GM23338 (cell line): ENCODE results near the gene TNS1. TPM values are rescaled to one million over a fixed set of nuclear protein-coding genes. Genes with fewer than 3 reads are reported as not detected.

Experiments
- ATAC-seq: fragments of 200-7000 bp; cut with Tn5 transposase; 3 replicates; pipeline ENCODE4 v1.9.1; 2020
- DNase-seq: peaks from one replicate; pipeline ENCODE4 v3.0.0-alpha.2; 2015; ENCODE audit warnings: low spot score
- H2AFZ ChIP-seq: fragments of 200-600 bp; sonication (generic); 2 replicates; pipeline ENCODE4 v1.8.0; 2016; ENCODE audit warnings: antibody characterized with exemption, mild to moderate bottlenecking, moderate library complexity
- H3F3A ChIP-seq: fragments of 200-600 bp; sonication (generic); replicated peaks from 2 replicates; pipeline ENCODE4 v1.8.0; 2017; ENCODE audit warnings: antibody characterized with exemption, mixed run types, low read depth
- H3K27ac ChIP-seq: fragments of 200-600 bp; sonication (generic); 2 replicates; pipeline ENCODE4 v1.6.1; 2016; ENCODE audit warnings: low read depth
- H3K27me3 ChIP-seq: fragments of 200-600 bp; sonication (generic); 2 replicates; pipeline ENCODE4 v1.8.0; 2016; ENCODE audit warnings: mild to moderate bottlenecking, mixed run types, moderate library complexity; ENCODE audit not compliant: insufficient read depth
- H3K36me3 ChIP-seq: fragments of 200-600 bp; sonication (generic); 2 replicates; pipeline ENCODE4 v1.8.0; 2016; ENCODE audit warnings: mild to moderate bottlenecking; ENCODE audit not compliant: insufficient read depth
- H3K4me1 ChIP-seq: fragments of 200-600 bp; sonication (generic); 2 replicates; pipeline ENCODE4 v1.8.0; 2016; ENCODE audit warnings: mild to moderate bottlenecking, moderate library complexity; ENCODE audit not compliant: insufficient read depth
- H3K4me2 ChIP-seq: fragments of 200-600 bp; sonication (generic); 2 replicates; pipeline ENCODE4 v1.7.1; 2017; ENCODE audit warnings: mixed run types
- H3K4me3 ChIP-seq: fragments of 200-600 bp; sonication (generic); 2 replicates; pipeline ENCODE4 v1.6.1; 2016; ENCODE audit warnings: mixed run types
- H3K79me2 ChIP-seq: fragments of 200-600 bp; sonication (generic); replicated peaks from 2 replicates; pipeline ENCODE4 v1.8.0; 2017; ENCODE audit warnings: mild to moderate bottlenecking; ENCODE audit not compliant: insufficient read depth
- H3K9me2 ChIP-seq: fragments of 200-600 bp; sonication (generic); 2 replicates; pipeline ENCODE4 v1.8.0; 2017; ENCODE audit not compliant: insufficient read depth
- H4K20me1 ChIP-seq: fragments of 200-600 bp; sonication (generic); replicated peaks from 2 replicates; pipeline ENCODE4 v1.8.0; 2017; ENCODE audit warnings: mild to moderate bottlenecking; ENCODE audit not compliant: insufficient read depth
- H3K27ac Mint-ChIP-seq: 2 replicates; pipeline ENCODE4 v1.8.0; 2020; ENCODE audit warnings: inconsistent platforms, mild to moderate bottlenecking, moderate library complexity, mixed read lengths
- H3K27me3 Mint-ChIP-seq: 3 replicates; pipeline ENCODE4 v1.8.0; 2022; ENCODE audit warnings: low read depth, mild to moderate bottlenecking, moderate library complexity, mixed read lengths, inconsistent platforms; ENCODE audit not compliant: insufficient read depth, poor library complexity
- H3K36me3 Mint-ChIP-seq: 3 replicates; pipeline ENCODE4 v1.8.0; 2021; ENCODE audit warnings: low read depth, mild to moderate bottlenecking, inconsistent platforms, moderate library complexity, mixed read lengths
- H3K4me1 Mint-ChIP-seq: 3 replicates; pipeline ENCODE4 v1.8.0; 2020; ENCODE audit warnings: mild to moderate bottlenecking, inconsistent platforms, mixed read lengths
- H3K4me3 Mint-ChIP-seq: 3 replicates; pipeline ENCODE4 v1.8.0; 2021; ENCODE audit warnings: moderate library complexity, mild to moderate bottlenecking, inconsistent platforms, mixed read lengths
- H3K9me3 Mint-ChIP-seq: 3 replicates; pipeline ENCODE4 v1.8.0; 2020; ENCODE audit warnings: moderate library complexity, mild to moderate bottlenecking, inconsistent platforms, mixed read lengths
- CREB1 ChIP-seq: fragments of 250-450 bp; sonication (Bioruptor Pico); IDR thresholded peaks from 2 replicates; pipeline ENCODE4 v1.5.0; 2020; ENCODE audit warnings: low read depth, mild to moderate bottlenecking, moderate library complexity
- CTCF ChIP-seq, 2 experiments: fragments of 200-600 bp in 1 of 2; sonication (generic) in 1 of 2; conservative IDR thresholded peaks; 2 replicates each; pipeline versions ENCODE4 v1.5.1 to v1.6.1; 2016 to 2017; ENCODE audit warnings: antibody characterized with exemption in 2 of 2, low read depth in 2 of 2, mild to moderate bottlenecking in 2 of 2, moderate library complexity in 1 of 2
- ETS1 ChIP-seq: IDR thresholded peaks from 2 replicates; pipeline ENCODE4 v1.6.1; 2016; ENCODE audit warnings: antibody characterized with exemption
- EZH2 ChIP-seq: fragments of 200-600 bp; sonication (generic); IDR thresholded peaks from one replicate; pipeline ENCODE4 v1.8.0; 2017; ENCODE audit warnings: antibody characterized with exemption, mild to moderate bottlenecking, low read depth; ENCODE audit not compliant: unreplicated experiment
- EZH2phosphoT487 ChIP-seq: fragments of 200-600 bp; sonication (generic); IDR thresholded peaks from one replicate; pipeline ENCODE4 v1.8.1; 2018; ENCODE audit warnings: antibody characterized with exemption; ENCODE audit not compliant: unreplicated experiment
- JUNB ChIP-seq: IDR thresholded peaks from one replicate; pipeline ENCODE4 v1.6.1; 2016; ENCODE audit warnings: antibody characterized with exemption; ENCODE audit not compliant: unreplicated experiment
- NANOG ChIP-seq: IDR thresholded peaks from 2 replicates; pipeline ENCODE4 v1.6.1; 2016; ENCODE audit warnings: antibody characterized with exemption, borderline replicate concordance
- POLR2AphosphoS5 ChIP-seq: IDR thresholded peaks from 2 replicates; pipeline ENCODE4 v1.6.1; 2016; ENCODE audit warnings: antibody characterized with exemption, low read depth
- STAT1 ChIP-seq: IDR thresholded peaks from one replicate; pipeline ENCODE4 v1.6.1; 2016; ENCODE audit warnings: antibody characterized with exemption; ENCODE audit not compliant: unreplicated experiment
- ZNF114 ChIP-seq: fragments of 250-450 bp; sonication (Bioruptor Pico); IDR thresholded peaks from 2 replicates; pipeline ENCODE4 v1.5.0; 2020; ENCODE audit warnings: mild to moderate bottlenecking, moderate library complexity
- ZNF331 ChIP-seq: fragments of 250-450 bp; sonication (Bioruptor Pico); IDR thresholded peaks from 2 replicates; pipeline ENCODE4 v1.5.0; 2020; ENCODE audit warnings: low read depth, mild to moderate bottlenecking, moderate library complexity
- polyA plus RNA-seq: library from polyadenylated mRNA; unstranded; fragments of >200 nt; fragmentation: Nextera tagmentation; extraction: Ambion mirVana; gene quantifications from 2 replicates; pipeline ENCODE4 v1.2.1, GENCODE V29; 2016
- total RNA-seq: library from RNA; depleted of rRNA; stranded (reverse); fragments of >200 nt; shearing (Covaris generic); gene quantifications from 2 replicates; pipeline ENCODE4 v1.2.3, GENCODE V29; 2014
- TF ChIP-seq, protein P1 (sequence below): fragments of 250-450 bp; sonication (Bioruptor Pico); IDR thresholded peaks from 2 replicates; pipeline ENCODE4 v1.5.0; 2020; ENCODE audit warnings: mild to moderate bottlenecking, moderate library complexity
- TF ChIP-seq, protein P2 (sequence below): IDR thresholded peaks from one replicate; pipeline ENCODE4 v1.6.1; 2018; ENCODE audit warnings: antibody characterized with exemption; ENCODE audit not compliant: unreplicated experiment

TNS1 gene
- total and polyA plus RNA-seq, 2 experiments from 2014 or later, result 2.0 to 7.4 TPM

- Histone ChIP-seq H3K9me2 (no peaks in the 10 kb centered on the region), H3K27ac (no peak overlapping the region), H3K4me3 (no peak overlapping the region), H3K4me2 (no peak overlapping the region), H3K79me2 (no peaks in the 10 kb centered on the region), H3K36me3 (no peaks in the 10 kb centered on the region), H3F3A (no peaks in the 10 kb centered on the region), H3K4me1 (0 out of 2 replicates have a peak, but pooled peaks cover 7% of the 10 kb centered on the region), H3K27me3 (no peaks in the 10 kb centered on the region), H2AFZ (no peak overlapping the region), H4K20me1 (no peaks in the 10 kb centered on the region)
- Mint-ChIP-seq H3K36me3 (no peaks in the 10 kb centered on the region), H3K27me3 (peaks cover 1% of the 10 kb centered on the region), H3K4me1 (peaks cover 11% of the 10 kb centered on the region), H3K4me3 (no peak overlapping the region), H3K9me3 (no peaks in the 10 kb centered on the region), H3K27ac (no peak overlapping the region)
- no peak for ATAC-seq
- no peak for DNase-seq
- TF ChIP-seq CTCF (conservative IDR thresholded peaks at IDR 0.05; ENCODE audit: low read depth in 2 of 2) (no peak), STAT1 (no peak), JUNB (no peak), CREB1 (no peak), EZH2 (no peak), ZNF114 (no peak), POLR2AphosphoS5 (no peak), EZH2phosphoT487 (no peak), ETS1 (no peak), NANOG (no peak), ZNF331 (CRISPR knock-in tag) (no peak)
- TF ChIP-seq, protein P1, sequence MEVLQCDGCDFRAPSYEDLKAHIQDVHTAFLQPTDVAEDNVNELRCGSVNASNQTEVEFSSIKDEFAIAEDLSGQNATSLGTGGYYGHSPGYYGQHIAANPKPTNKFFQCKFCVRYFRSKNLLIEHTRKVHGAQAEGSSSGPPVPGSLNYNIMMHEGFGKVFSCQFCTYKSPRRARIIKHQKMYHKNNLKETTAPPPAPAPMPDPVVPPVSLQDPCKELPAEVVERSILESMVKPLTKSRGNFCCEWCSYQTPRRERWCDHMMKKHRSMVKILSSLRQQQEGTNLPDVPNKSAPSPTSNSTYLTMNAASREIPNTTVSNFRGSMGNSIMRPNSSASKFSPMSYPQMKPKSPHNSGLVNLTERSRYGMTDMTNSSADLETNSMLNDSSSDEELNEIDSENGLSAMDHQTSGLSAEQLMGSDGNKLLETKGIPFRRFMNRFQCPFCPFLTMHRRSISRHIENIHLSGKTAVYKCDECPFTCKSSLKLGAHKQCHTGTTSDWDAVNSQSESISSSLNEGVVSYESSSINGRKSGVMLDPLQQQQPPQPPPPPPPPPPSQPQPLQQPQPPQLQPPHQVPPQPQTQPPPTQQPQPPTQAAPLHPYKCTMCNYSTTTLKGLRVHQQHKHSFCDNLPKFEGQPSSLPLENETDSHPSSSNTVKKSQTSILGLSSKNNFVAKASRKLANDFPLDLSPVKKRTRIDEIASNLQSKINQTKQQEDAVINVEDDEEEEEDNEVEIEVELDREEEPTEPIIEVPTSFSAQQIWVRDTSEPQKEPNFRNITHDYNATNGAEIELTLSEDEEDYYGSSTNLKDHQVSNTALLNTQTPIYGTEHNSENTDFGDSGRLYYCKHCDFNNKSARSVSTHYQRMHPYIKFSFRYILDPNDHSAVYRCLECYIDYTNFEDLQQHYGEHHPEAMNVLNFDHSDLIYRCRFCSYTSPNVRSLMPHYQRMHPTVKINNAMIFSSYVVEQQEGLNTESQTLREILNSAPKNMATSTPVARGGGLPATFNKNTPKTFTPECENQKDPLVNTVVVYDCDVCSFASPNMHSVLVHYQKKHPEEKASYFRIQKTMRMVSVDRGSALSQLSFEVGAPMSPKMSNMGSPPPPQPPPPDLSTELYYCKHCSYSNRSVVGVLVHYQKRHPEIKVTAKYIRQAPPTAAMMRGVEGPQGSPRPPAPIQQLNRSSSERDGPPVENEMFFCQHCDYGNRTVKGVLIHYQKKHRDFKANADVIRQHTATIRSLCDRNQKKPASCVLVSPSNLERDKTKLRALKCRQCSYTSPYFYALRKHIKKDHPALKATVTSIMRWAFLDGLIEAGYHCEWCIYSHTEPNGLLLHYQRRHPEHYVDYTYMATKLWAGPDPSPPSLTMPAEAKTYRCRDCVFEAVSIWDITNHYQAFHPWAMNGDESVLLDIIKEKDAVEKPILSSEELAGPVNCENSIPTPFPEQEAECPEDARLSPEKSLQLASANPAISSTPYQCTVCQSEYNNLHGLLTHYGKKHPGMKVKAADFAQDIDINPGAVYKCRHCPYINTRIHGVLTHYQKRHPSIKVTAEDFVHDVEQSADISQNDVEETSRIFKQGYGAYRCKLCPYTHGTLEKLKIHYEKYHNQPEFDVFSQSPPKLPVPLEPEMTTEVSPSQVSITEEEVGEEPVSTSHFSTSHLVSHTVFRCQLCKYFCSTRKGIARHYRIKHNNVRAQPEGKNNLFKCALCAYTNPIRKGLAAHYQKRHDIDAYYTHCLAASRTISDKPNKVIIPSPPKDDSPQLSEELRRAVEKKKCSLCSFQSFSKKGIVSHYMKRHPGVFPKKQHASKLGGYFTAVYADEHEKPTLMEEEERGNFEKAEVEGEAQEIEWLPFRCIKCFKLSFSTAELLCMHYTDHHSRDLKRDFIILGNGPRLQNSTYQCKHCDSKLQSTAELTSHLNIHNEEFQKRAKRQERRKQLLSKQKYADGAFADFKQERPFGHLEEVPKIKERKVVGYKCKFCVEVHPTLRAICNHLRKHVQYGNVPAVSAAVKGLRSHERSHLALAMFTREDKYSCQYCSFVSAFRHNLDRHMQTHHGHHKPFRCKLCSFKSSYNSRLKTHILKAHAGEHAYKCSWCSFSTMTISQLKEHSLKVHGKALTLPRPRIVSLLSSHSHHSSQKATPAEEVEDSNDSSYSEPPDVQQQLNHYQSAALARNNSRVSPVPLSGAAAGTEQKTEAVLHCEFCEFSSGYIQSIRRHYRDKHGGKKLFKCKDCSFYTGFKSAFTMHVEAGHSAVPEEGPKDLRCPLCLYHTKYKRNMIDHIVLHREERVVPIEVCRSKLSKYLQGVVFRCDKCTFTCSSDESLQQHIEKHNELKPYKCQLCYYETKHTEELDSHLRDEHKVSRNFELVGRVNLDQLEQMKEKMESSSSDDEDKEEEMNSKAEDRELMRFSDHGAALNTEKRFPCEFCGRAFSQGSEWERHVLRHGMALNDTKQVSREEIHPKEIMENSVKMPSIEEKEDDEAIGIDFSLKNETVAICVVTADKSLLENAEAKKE (CRISPR knock-in tag), result no peak
- TF ChIP-seq, protein P2, sequence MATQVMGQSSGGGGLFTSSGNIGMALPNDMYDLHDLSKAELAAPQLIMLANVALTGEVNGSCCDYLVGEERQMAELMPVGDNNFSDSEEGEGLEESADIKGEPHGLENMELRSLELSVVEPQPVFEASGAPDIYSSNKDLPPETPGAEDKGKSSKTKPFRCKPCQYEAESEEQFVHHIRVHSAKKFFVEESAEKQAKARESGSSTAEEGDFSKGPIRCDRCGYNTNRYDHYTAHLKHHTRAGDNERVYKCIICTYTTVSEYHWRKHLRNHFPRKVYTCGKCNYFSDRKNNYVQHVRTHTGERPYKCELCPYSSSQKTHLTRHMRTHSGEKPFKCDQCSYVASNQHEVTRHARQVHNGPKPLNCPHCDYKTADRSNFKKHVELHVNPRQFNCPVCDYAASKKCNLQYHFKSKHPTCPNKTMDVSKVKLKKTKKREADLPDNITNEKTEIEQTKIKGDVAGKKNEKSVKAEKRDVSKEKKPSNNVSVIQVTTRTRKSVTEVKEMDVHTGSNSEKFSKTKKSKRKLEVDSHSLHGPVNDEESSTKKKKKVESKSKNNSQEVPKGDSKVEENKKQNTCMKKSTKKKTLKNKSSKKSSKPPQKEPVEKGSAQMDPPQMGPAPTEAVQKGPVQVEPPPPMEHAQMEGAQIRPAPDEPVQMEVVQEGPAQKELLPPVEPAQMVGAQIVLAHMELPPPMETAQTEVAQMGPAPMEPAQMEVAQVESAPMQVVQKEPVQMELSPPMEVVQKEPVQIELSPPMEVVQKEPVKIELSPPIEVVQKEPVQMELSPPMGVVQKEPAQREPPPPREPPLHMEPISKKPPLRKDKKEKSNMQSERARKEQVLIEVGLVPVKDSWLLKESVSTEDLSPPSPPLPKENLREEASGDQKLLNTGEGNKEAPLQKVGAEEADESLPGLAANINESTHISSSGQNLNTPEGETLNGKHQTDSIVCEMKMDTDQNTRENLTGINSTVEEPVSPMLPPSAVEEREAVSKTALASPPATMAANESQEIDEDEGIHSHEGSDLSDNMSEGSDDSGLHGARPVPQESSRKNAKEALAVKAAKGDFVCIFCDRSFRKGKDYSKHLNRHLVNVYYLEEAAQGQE, result no peak
Measured at GRCh38 chr2:217954469-217954868, 48.3 kb downstream of the TNS1 start.
